ENCODE measurements around the gene MCM7. TPM values are rescaled to one million over a fixed set of nuclear protein-coding genes. Genes with fewer than 3 reads are reported as not detected.
"Not testable (repeated sequence)": the region's sequence is repeated elsewhere in the genome, so short reads cannot be mapped to it uniquely, and the experiment has no call there.

The MCM7 gene
- total and polyA plus RNA-seq, 9 donors, result 57.7 to 88.7 (median 80.2) TPM

DNA sequence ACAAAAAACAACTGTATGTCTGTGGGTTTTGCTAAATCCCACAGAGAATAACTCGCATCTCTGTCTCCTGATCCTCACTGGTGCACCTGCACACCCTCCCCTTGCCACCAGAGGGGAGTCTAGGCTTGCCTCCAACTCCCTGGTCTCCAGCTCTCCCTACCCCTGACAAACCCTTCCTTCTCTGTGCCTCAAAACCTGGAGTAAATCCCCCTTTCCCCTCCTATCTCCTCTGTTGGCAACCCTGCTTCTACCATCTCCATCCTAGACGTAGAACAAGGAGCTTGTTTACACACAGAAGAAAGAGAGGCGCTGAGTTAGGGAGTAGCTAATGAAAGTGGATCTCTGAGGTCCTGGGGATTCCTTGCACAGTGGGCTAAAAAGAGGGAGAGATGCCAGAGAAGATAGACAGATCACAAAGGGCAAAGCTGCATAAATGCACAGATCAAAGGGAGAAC is 31.5 kb upstream of the MCM7 start:
- DNase-seq, result peak; percentile 70
- 10% methylated on average over 2 of the region's 3 CpGs for WGBS (ENCODE audit: insufficient coverage)
- Histone ChIP-seq H3K4me3 (ENCODE audit: low read length) (no peak overlapping the region), H3K4me1 (ENCODE audit: control insufficient read depth, insufficient read depth, low read length) (peaks cover 14% of the 10 kb centered on the region), H3K27me3 (ENCODE audit: control insufficient read depth, insufficient read depth, low read length) (peaks cover 2% of the 10 kb centered on the region), H3K27ac (ENCODE audit: low read length) (no peak overlapping the region), H3K36me3 (ENCODE audit: control insufficient read depth, insufficient read depth, low read length) (no peaks in the 10 kb centered on the region), H3K9me3 (replicated peaks; ENCODE audit: control insufficient read depth, low read depth, low read length) (no peaks in the 10 kb centered on the region)

DNA sequence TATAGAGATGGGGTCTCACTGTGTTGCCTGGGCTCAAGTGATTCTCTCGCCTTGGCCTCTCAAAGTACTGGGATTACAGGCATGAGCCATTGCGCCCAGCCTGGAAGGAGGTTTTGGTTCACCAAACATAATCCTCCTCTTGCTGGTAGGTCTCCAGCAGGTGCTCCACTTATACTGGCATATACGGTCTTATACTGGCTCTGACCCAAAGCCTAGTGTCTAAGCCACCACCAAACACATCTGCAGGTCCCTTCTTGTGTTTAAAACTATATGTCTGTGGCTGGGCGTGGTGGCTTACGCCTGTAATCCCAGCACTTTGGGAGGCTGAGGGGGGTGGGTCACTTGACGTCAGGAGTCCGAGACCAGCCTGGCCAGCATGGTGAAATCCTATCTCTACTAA is 30.9 kb upstream of the MCM7 start:
- Histone ChIP-seq H3K27me3 (ENCODE audit: control insufficient read depth, insufficient read depth, low read length) (peaks cover 2% of the 10 kb centered on the region), H3K9me3 (replicated peaks; ENCODE audit: control insufficient read depth, low read depth, low read length) (no peaks in the 10 kb centered on the region), H3K36me3 (ENCODE audit: control insufficient read depth, insufficient read depth, low read length) (no peaks in the 10 kb centered on the region), H3K4me3 (ENCODE audit: low read length) (no peak overlapping the region), H3K4me1 (ENCODE audit: control insufficient read depth, insufficient read depth, low read length) (peaks cover 14% of the 10 kb centered on the region), H3K27ac (ENCODE audit: low read length) (no peak overlapping the region)
- DNase-seq, result no peak
- 100% methylated on average over 1 of the region's 7 CpGs for WGBS (ENCODE audit: insufficient coverage)

DNA sequence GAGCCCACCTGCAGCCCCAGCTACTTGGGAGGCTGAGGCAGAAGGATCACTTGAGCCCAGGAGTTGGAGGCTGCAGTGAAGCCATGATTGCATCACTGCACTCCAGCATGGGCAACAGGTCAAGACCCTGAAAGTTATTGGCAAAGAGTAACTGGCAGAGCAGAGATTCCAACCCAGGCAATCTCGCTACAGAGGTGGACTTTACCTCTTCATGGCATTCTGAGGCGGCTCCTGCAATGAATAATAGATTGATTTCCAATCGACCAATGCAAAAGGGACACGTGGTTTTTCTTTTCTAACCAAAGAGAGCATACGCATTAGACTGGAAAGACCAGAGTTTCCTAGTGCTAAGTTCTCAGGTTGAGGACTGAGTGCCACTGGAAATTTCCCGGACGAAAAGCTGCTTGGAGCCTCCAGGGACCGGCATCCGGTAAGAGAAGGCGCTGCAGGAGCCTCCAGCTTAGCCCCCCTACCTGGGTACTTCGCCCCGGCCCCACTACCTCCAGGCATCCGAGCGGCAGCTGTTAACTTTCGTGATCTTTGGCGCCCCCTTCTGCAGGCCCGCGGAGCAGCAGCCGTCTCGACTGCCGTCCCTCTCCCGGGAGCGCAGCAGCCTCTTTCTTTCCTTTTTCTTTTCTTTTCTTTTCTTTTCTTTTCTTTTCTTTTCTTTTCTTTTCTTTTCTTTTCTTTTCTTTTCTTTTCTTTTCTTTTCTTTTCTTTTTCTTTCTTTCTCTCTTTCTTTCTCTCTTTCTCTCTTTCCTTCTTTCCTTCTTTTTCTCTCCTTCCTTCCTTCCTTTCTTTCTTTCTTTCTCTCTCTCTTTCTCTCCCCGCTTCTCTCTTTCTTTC is 29.6 kb upstream of the MCM7 start:
- DNase-seq, result peak; percentile 76
- Histone ChIP-seq H3K36me3 (ENCODE audit: control insufficient read depth, insufficient read depth, low read length) (no peaks in the 10 kb centered on the region), H3K27me3 (ENCODE audit: control insufficient read depth, insufficient read depth, low read length) (peaks cover 2% of the 10 kb centered on the region), H3K4me3 (ENCODE audit: low read length) (no peak overlapping the region), H3K27ac (ENCODE audit: low read length) (no peak overlapping the region), H3K9me3 (replicated peaks; ENCODE audit: control insufficient read depth, low read depth, low read length) (no peaks in the 10 kb centered on the region), H3K4me1 (ENCODE audit: control insufficient read depth, insufficient read depth, low read length) (peaks cover 18% of the 10 kb centered on the region)
- 11% methylated on average over 24 of the region's 24 CpGs for WGBS (ENCODE audit: insufficient coverage)

DNA sequence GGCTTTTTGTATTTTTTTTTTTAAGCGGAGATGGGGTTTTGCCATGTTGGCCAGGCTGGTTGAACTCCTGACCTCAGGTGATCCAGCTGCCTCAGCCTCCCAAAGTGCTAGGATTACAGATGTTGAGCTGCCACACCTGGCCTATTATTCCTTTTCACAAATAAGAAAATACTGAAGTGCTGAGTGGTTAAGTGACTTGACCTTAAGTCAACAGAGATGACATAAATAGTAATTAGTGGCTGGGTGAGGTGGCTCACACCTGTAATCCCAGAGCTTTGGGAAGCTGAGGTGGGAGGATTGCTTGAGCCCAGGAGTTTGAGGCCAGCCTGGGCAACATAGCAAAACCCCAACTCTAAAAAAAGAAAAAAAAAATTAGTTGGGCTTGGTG is 29.0 kb upstream of the MCM7 start:
- not testable (repeated sequence) for DNase-seq; H3K27ac ChIP-seq (ENCODE audit: low read length); H3K4me3 ChIP-seq (ENCODE audit: low read length); H3K27me3 ChIP-seq (ENCODE audit: control insufficient read depth, insufficient read depth, low read length); H3K9me3 ChIP-seq (replicated peaks; ENCODE audit: control insufficient read depth, low read depth, low read length); H3K36me3 ChIP-seq (ENCODE audit: control insufficient read depth, insufficient read depth, low read length)
- no CpG with 5 or more reads among the region's 1 CpG for WGBS (ENCODE audit: insufficient coverage)
- peaks cover 18% of the 10 kb centered on the region for H3K4me1 ChIP-seq (ENCODE audit: control insufficient read depth, insufficient read depth, low read length)

DNA sequence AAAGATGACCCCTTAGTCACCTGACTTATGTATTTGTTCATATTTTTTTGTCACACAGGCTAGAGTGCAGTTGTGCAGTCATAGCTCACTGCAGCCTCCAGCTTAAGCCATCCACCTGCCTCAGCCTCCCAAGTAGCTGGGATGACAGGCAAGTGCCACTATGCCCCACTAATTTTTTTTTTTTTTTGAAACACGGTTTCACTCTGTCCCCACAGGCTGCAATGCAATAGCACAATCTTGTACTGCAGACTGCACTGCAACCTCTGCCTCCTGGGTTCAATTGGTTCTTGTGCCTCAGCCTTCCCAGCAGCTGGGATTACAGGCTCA is 27.4 kb upstream of the MCM7 start:
- Histone ChIP-seq H3K27me3 (ENCODE audit: control insufficient read depth, insufficient read depth, low read length) (peaks cover 2% of the 10 kb centered on the region), H3K36me3 (ENCODE audit: control insufficient read depth, insufficient read depth, low read length) (peaks cover 13% of the 10 kb centered on the region), H3K4me3 (ENCODE audit: low read length) (no peak overlapping the region), H3K4me1 (ENCODE audit: control insufficient read depth, insufficient read depth, low read length) (peaks cover 18% of the 10 kb centered on the region), H3K27ac (ENCODE audit: low read length) (peak overlapping the region; percentile 67), H3K9me3 (replicated peaks; ENCODE audit: control insufficient read depth, low read depth, low read length) (no peaks in the 10 kb centered on the region)
- 50% methylated on average over 1 of the region's 1 CpG for WGBS (ENCODE audit: insufficient coverage)
- DNase-seq, result no peak

DNA sequence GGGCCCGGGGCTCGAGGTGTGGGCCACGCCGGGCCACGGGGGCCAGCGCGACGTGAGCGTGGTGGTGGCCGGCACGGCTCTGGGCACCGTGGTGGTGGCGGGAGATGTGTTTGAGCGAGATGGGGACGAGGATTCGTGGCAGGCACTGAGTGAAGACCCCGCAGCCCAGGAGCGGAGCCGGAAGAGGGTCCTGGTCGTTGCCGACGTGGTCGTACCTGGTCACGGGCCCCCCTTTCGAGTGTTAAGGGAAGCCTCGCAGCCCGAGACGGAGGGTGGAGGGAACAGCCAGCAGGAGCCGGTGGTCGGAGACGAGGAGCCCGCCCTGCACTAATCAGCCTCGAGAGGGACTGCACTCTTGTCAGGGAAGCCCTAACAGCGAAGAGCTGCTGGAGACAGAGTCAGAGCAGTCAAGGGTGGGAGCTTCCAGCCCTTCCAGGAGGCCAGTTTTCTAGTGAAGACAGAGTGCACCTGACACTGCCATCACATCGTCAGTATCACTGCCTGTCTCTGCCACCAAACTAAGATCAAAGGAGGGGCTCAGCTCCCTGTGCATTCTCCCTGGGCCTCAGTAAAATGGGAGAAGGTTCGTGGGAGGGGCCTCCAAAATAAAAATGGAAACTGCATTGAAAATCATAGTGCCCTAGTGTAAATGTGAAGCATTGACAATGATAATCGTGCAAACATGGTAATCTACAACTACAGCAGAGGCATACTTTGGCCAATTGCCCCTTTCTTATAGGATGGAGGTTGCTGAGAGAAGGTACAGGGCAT is 26.9 kb upstream of the MCM7 start:
- WGBS (ENCODE audit: insufficient coverage), result 0% methylated on average over 34 of the region's 37 CpGs
- Histone ChIP-seq H3K4me1 (ENCODE audit: control insufficient read depth, insufficient read depth, low read length) (peaks cover 18% of the 10 kb centered on the region), H3K4me3 (ENCODE audit: low read length) (peak overlapping the region; percentile 55), H3K9me3 (replicated peaks; ENCODE audit: control insufficient read depth, low read depth, low read length) (no peaks in the 10 kb centered on the region), H3K27me3 (ENCODE audit: control insufficient read depth, insufficient read depth, low read length) (peaks cover 2% of the 10 kb centered on the region), H3K36me3 (ENCODE audit: control insufficient read depth, insufficient read depth, low read length) (peaks cover 13% of the 10 kb centered on the region), H3K27ac (ENCODE audit: low read length) (peak overlapping the region; percentile 67)
- DNase-seq, result peak; percentile 49

DNA sequence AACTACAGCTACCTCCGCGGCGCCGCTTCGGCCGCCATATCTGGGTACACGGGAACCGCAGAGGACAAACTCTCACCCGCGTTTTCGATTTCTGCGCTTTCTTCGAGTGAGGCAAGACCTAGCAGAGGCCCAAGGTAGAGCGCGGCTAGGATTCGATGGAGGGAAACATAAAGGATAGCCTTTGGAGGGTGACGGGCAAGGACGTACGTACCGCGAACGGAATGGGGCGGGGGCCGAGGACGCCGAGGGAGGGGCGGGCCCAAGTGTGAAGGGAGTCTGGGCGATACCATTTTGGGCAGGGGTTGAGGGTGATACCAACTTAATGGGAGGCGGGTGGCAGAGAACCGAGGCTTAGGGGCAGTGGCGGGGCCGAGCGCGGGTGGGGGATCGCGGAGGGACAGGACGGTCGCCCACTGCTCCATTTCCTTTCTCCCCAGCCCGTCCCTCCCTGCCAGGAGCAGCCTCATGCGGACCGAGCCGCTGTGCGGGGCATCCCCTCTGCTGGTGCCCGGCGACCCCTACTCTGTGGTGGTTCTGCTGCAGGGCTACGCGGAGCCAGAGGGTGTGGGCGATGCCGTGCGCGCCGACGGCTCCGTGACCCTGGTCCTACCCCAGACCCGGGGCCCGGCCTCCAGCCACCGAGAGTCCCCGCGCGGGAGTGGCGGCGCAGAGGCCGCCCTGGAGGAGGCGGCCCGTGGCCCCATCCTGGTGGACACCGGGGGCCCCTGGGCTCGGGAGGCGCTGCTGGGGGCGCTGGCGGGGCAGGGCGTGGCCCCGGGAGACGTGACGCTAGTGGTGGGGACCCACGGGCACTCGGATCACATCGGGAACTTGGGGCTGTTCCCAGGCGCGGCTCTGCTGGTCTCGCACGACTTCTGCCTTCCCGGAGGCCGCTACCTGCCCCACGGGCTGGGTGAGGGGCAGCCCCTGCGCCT is 26.0 kb upstream of the MCM7 start, which contains the start of gene MBLAC1:
TSS of gene MBLAC1 (plus strand) at position 37 of the 935 bp plus-strand sequence. CDS start at position 466, 429 bp downstream.
- peaks cover 18% of the 10 kb centered on the region for H3K4me1 ChIP-seq (ENCODE audit: control insufficient read depth, insufficient read depth, low read length)
- WGBS (ENCODE audit: insufficient coverage), result 1% methylated on average over 79 of the region's 85 CpGs
- H3K9me3 ChIP-seq (replicated peaks; ENCODE audit: control insufficient read depth, low read depth, low read length), result no peaks in the 10 kb centered on the region
- peak within 1 kb of the TSS; percentile 55 for H3K4me3 ChIP-seq (ENCODE audit: low read length)
- peak; percentile 97 for DNase-seq
- peaks cover 2% of the 10 kb centered on the region for H3K27me3 ChIP-seq (ENCODE audit: control insufficient read depth, insufficient read depth, low read length)
- peaks cover 19% of the 10 kb centered on the region for H3K36me3 ChIP-seq (ENCODE audit: control insufficient read depth, insufficient read depth, low read length)
- H3K27ac ChIP-seq (ENCODE audit: low read length), result peak within 1 kb of the TSS; percentile 93

DNA sequence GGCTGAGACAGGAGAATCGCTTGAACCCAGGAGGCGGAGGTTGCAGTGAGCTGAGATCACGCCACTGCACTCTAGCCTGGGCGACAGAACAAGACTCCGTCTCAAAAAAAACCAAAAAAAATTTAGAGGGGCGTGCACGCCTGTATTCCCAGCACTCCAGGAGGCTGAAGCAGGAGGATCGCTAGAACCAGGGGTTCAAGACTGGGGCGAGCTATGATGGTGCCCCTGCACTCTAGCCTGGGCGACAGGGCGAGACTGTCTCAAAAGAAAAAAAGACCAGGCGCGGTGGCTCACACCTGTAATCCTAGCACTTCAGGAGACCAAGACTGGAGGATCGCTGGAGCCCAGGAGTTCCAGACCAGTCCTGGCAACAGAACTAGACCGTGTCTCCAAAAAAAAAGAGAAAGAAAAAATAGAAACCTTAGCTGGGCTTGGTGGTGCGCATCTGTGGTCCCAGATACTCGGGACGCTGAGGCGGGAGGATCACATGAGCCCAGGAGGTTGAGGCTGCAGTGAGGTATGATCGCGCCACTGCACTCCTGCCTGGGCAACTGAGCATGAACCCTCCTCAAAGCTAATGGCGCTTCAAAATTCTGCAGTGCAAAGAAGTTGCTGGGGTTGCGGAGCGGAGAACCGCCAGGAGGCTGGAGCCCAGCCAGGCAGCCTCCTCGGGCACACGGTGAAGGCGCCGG is 25.2 kb upstream of the MCM7 start:
- H3K9me3 ChIP-seq (replicated peaks; ENCODE audit: control insufficient read depth, low read depth, low read length), result no peaks in the 10 kb centered on the region
- DNase-seq, result no peak
- no peaks in the 10 kb centered on the region for H3K27me3 ChIP-seq (ENCODE audit: control insufficient read depth, insufficient read depth, low read length)
- H3K27ac ChIP-seq (ENCODE audit: low read length), result peak overlapping the region; percentile 93
- peak overlapping the region; percentile 55 for H3K4me3 ChIP-seq (ENCODE audit: low read length)
- 8% methylated on average over 29 of the region's 29 CpGs for WGBS (ENCODE audit: insufficient coverage)
- H3K4me1 ChIP-seq (ENCODE audit: control insufficient read depth, insufficient read depth, low read length), result peaks cover 18% of the 10 kb centered on the region
- H3K36me3 ChIP-seq (ENCODE audit: control insufficient read depth, insufficient read depth, low read length), result peaks cover 22% of the 10 kb centered on the region

Measured in muscle of leg (tissue), 11 donors.